NCI-H1417 (cell line): ENCODE measurements around the gene FMN1.

Experiments used
- DNase-seq, 3 experiments: peaks; one replicate each; lab custom pipeline; 2025; lab: John Stamatoyannopoulos, UW

The FMN1 gene

DNA sequence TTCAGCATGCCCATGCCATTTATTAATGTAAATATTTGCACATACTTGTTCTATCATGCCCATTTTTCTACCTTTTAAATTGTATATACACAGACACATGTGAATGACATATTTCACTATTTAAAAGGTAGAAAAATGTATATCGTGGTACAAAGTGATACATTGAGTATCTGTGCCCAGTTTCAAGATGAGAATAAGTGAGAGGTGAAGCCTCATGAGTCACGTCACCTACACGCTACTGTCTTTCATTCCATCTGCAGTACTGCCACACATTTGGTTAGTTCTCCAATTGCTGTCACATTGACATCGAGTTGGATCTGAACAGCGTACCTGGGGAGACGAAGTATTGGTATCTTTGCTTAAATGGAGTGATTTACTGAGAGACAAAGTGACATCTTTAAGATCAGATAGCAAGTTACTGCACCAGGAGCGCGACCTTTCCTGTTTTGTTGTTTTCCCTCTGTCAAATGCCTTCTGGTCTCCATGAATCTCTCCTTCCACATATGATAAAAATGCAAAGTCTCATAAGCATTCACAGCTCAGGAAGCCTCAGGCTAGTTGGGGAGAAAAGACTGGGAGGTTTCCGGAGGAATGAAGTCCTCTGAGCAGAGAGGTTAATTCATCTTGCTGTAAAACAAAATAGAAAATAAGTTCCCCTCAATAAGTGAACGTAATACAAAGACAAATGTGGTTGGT, 464.7 kb downstream of the FMN1 start:
- peak in 1 of 3 experiments; percentile 3 for DNase-seq

DNA sequence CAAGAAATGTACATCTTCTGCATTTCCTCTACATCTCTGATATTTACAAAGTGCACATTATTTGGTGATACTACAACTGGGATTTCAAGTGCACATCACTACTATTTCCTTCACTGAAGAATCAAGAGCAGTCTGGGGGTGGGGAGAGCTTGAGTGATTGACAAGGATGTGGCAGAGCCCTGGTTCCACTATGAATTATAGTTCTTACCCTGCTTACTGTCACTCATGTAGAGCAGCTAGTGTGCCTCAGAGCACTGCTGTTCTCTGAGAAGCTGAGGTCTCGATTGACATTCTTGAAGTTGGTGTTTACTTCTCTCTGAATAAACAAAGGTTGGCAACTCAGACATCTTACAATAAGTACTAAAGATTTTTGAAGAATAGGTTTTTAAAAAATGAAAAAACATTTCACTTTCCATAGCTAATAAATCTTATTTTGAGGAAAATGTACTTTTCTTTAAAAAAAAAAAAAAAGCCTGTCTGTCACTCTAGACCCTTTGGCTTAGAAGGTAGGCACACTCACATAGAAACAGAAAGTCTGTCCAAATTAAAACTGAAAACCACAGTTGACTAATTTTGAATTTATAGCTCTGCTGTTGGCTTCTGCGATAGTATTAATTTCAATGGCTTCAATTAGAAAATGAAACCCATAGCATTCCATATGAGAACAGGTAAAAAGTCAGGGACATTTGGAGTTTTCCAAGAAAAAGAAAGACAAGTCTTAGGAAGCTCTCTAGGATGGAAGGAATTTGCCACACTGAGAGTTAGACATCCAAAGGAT, 471.2 kb downstream of the FMN1 start:
- no peak for DNase-seq

DNA sequence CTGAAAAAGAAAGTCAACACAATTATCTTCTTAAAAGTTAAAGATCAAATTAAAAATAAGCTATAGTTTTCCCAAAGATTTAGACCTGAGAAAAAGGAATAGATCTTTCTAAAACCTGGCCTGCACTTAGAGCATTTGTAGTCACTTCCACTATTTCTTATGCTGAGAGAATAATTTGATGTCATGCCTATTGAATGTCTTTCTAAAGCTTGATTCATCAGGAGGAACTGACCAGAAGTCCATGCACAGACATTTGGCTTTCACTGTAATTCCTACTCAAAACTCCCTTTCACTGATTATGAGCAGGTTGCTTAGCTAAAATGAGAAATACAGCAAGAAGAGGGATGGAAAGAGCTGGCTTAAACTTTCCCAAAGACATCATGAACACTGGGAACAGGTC, 472.4 kb downstream of the FMN1 start:
- no peak for DNase-seq

- no peak for DNase-seq
Measured at GRCh38 chr15:32721596-32721995, 472.9 kb downstream of the FMN1 start.

GRCh38 chr15:32718821-32719716, 475.4 kb downstream of the FMN1 start:
- peak in 2 of 3 experiments; percentile 71 for DNase-seq

DNA sequence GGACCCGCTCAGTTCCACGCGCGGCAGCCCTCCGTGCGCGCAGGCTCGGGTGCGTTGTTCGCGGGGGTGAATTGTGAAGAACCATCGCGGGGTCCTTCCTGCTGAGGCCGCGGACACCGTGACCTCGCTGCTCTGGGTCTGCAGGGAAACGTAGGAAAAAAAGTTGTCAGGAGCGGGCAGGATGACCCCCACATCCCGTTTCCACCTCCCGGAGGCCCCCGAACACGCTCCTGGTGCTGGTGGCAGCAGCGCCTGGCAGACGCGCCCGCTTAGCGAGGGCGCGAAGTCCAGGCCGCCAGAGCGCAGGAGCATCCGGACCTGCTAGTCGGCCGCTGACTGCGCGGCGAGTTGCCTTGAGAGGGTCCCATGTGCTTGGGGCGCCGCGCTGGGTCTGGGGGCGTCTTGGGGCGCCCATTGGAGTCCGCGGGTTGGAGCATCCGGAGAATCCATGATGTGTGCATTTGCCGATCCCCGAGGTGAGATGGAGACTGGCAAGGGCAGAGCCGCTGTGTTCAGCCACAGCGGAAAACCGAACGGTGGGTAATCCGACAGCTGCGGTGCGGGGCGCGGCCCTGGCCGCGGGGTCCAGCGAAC, 476.2 kb downstream of the FMN1 start:
- peak in 2 of 3 experiments; percentile 71 to 72 for DNase-seq

DNA sequence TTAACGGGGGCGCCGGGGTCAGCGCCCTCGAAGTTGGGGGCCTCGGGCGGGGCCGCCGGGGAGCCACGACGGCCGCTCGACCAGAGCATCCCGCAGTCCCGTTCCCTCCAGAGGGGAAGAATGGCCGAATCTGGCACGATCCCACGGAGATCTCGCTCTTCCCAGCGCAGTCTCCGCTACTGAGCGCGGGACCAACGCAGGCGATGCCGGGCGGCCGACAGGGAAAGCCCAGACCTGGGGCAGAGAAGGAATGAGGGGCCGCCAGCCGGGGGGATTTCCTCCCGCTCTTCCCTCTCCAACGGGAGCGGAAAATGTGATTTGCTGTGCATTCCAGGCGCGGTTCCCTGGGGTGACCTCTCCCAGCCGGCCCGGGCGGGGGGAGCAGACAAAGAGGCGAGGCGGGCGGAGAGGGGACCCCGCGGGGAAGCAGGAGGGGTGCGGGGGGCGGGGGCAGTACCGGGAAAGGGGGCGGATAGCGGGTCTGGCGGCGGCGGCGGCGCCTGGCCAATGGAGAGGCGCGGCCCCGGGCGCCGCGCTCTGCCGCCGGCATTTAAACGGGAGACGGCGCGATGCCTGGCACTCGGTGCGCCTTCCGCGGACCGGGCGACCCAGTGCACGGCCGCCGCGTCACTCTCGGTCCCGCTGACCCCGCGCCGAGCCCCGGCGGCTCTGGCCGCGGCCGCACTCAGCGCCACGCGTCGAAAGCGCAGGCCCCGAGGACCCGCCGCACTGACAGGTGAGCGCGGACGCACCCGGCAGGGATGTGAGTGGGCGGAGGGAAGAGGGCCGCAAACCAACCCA, 476.9 kb downstream of the FMN1 start, which contains the start of gene GREM1:
Gene GREM1, plus strand, starts transcription at position 579 of the 801 bp plus-strand sequence. CDS start 12,687 bp downstream, outside the sequence.
- peak in 2 of 3 experiments; percentile 65 to 69 for DNase-seq

GRCh38 chr15:32716915-32717425, 477.5 kb downstream of the FMN1 start:
- DNase-seq: peak in 2 of 3 experiments; percentile 61 to 68

DNA sequence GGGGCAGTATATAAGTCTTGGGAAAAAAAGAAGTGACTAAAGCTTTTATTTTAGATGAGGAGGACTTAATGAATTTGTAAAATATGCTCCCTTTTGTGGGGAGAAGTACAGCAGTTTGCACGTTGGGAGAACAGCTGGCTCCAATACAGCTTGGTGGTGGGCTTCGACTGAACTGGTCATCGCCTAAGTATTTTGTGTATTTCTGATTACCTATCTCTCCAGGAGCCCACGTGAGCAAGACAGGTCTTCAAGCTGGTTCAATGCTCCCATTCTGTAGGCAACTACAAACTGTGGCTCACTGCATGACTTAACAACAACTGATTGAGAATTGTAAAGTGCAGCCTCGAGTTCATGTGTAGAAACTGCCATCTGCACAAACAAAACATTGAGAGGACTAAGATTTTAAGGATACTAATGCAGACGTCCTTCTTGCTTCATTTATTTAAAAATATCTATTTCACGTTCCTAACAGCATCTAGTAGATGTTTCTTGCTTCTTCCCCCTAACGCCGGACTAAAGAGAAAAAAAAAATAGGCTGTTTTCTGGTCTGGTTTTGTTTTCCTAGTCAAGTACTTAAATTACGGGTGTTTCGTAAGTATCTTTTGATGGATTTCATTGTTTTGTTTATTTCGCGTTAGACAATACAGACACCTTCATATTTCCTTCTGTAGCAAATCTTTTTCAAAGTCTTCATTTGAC, 478.1 kb downstream of the FMN1 start:
- DNase-seq: peak in 1 of 3 experiments; percentile 50
